ENCODE measurements around the gene TGM3.
A peak's percentile ranks its signal among the peaks of the same experiment; 100 is the strongest.
"Not testable (repeated sequence)": the region's sequence is repeated elsewhere in the genome, so short reads cannot be mapped to it uniquely, and the experiment has no call there.

The TGM3 gene, protein sequence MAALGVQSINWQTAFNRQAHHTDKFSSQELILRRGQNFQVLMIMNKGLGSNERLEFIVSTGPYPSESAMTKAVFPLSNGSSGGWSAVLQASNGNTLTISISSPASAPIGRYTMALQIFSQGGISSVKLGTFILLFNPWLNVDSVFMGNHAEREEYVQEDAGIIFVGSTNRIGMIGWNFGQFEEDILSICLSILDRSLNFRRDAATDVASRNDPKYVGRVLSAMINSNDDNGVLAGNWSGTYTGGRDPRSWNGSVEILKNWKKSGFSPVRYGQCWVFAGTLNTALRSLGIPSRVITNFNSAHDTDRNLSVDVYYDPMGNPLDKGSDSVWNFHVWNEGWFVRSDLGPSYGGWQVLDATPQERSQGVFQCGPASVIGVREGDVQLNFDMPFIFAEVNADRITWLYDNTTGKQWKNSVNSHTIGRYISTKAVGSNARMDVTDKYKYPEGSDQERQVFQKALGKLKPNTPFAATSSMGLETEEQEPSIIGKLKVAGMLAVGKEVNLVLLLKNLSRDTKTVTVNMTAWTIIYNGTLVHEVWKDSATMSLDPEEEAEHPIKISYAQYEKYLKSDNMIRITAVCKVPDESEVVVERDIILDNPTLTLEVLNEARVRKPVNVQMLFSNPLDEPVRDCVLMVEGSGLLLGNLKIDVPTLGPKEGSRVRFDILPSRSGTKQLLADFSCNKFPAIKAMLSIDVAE

DNA sequence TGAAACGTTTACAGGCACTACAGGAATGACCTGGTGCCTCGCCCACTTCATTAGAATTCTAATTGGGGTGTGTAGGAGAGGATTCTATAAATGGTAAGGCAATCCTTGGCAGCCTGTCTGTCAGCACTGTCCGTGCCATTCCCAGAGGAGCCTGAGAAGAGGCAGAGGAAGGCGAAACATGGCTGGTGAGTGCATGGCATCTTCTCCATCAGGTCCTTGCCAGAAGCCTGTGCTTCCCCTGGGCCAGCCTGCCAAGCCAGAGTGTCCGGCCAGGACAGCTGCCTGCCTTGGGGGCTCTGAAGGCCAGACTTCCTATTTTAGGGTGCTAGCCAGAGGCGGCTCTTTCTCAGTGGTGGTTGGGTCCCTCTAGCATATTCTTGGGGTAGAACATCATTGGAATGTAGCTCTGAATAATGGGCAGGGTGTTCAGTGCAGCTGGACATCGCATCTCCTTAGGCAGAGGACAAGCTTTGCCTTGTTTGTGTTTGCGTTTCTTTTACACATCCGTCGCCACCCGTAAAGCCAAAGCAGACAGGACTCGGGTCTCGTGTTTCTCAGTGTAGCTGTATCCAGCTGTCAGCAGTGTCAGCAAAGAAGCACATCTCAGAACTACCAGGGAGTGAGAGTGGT lies at the start of gene TGM3:
TSS of gene TGM3 (plus strand) at position 116 of the 630 bp plus-strand sequence. CDS start at position 179, 63 bp downstream.
- peak in 1 of 14 donors; percentile 10 for DNase-seq

DNA sequence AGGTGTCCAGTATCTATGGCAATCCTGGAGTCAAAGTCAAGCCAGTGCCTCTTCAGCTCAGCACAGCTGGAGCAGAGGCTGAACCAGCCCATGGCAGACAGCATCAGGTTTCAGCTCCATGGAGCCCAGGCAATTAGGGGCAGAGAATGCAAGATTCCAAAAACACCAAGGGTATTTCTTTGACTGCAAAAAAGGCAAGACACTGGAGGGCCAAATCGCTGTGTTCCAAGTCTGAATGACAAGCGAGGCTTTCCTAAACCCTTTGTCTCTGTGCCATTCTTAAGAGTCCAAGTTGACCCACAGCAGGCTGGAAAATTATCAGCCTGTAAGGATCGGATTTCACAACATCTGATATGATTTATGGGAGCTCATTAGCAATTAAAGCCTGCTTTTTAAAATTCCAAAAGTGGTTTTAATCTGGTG lies 49.7 kb upstream of the TGM3 start:
- DNase-seq = no peak

DNA sequence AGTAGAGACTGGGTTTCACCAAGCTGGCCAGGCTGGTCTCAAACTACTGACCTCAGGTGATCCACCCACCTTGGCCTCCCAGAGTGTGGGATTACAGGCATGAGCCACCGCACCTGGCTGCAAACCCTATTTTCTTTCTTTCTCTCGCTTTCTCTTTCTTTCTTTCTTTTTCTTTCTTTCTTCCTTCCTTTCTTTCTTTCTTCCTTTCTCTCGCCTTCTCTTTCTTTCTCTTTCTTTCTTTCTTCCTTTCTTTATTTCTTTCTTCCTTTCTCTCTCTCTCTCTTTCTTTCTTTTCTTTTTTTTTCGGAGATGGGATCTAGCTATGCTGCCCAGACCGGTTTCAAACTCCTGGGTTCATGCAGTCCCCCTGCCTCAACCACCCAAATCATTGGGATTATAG lies 47.0 kb upstream of the TGM3 start:
- DNase-seq = no peak

DNA sequence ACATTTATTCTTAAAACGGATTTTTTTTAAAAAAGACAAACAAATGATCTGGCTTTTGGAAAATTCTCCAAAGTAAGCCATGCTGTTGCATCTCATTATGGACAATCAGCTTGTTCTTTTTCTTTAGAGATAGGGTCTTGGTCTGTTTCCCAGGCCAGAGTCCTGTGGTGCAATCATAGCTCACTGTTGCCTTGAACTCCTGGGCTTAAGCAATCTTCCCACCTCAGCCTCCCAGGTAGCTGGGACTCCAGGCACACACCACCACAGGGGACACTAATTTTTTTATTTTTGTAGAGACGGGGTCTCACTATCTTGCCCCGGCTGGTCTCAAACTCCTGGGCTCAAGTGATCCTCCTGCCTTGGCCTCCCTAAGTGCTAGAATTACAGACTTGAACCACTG lies 45.9 kb upstream of the TGM3 start:
- no peak for DNase-seq

DNA sequence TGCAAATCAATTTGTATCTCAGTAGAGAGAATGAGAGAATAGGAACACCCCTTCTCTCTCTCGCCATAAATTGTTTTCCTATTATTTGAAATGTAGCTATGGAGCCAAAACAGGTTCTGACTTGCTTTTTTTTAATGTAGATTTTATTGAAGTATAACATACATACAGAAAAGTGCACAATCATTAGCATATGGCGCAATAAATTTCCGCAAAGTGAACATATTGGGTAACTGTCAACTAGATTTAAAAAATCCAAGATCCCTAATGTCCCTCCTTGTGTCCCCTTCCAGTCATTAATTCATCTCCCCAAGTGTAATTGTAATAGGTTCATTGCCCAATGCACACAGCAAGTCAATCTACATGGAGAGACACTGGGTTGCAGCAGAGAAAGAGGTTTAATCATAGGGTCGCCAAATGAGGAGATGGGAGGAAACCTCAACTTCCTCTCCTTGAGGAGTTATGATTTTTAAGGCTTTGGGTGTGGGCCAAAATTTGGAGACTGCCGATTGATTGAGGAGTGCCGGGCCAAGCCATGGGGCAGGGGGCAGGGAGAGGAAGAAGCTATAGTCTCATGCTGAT lies 43.3 kb upstream of the TGM3 start:
- no peak for DNase-seq

DNA sequence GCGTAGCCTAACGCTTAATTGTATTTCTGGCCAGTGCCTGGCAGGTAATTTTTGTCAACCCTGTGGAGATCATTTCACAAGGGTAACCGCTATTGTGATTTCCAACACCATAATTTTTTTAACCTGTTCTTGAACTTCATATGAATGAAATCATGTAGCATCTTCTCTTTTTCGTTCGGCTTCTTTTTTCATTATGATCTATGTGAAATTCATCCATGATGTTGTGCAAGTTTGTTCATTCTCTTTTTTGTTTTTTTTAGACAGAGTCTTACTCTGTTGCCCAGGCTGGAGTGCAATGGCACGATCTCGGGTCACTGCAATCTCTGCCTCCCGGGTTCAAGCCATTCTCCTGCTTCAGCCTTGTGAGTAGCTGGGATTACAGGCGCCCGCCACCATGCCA lies 42.5 kb upstream of the TGM3 start:
- no peak for DNase-seq

DNA sequence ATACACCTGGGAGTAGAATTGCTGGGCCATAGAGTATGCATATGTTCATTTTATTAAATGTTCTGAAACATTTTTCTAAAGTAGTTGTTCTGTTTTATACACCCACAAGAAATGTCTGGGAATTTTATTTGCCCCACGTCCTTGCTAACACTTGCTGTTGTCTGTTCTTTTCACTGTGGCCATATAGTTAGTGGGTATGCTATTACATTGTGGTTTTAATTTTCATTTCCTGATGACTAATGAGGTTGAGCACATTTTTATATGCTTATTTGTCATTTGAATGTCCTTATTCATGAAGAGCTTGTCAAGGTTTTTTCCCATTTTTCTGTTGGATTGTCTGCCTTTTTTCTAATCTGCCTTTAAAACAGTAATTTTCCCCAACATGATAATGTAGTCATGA lies 41.5 kb upstream of the TGM3 start:
- DNase-seq = no peak

DNA sequence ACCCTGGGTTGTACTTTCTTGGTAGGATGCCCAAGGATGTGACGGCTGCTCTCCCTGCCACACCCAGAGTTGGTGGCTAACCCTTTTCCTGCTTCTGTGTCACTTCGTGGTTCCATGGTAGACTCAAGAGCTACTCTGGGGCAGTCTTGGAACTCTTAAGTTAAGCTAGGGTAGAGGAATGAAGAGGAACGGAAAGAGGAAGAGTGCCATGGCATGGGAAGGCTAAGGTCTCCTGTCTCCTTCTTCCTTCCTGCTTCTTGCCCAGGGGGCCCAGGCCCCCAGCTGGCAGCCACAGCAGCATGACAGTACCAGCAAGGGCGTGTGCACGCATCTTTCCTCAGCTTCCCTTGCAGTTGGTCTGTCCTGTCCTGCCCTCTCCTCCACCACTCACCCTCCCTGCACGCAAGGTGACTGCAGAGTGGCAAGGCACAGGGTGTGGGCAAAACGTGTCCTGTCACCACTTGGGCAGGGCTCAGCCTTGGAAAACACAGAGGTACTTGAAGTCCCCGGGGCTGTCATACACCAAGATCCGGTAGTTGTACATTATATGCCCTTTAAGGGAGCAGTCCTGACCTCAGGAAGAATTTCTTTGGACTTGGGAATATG lies 39.8 kb upstream of the TGM3 start:
- DNase-seq = no peak

DNA sequence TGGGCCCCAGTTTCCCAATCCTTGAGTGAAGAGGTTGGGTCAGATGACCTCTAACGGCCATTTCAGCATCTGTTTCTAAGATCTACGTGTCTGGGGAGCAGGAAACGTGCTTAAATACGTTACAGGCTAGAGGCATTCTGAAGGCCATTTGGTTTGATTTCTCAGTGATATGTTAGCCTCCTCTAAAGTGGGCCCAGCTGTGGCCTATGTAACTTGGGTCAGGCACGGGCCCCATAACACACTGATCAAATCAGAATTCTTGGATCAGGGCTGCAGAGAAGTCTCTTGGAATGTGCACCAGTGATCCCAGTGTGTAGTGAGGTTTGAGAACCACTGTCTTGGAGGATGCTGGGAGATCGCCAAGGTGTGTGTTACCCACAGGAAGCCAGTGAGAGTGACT lies 36.1 kb upstream of the TGM3 start:
- no peak for DNase-seq

DNA sequence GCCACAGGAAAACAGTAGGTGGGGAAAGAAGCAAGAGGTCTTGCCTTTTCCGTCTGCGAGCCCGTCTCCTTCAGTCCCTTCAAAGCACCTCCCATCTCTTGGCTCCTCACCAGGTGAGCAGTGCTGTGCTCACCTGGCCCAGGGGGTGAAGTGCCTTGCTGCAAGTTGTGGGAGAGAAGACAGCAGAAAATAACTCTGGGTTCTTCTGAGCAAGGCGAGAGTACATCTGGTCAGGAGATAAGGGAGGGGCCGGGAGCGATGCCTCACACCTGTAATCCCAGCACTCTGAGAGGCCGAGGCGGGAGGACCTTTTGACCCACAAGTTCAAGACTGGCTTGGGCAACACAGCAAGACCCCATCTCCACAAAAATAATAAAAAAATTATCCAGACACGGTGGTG lies 35.6 kb upstream of the TGM3 start:
- DNase-seq = no peak

DNA sequence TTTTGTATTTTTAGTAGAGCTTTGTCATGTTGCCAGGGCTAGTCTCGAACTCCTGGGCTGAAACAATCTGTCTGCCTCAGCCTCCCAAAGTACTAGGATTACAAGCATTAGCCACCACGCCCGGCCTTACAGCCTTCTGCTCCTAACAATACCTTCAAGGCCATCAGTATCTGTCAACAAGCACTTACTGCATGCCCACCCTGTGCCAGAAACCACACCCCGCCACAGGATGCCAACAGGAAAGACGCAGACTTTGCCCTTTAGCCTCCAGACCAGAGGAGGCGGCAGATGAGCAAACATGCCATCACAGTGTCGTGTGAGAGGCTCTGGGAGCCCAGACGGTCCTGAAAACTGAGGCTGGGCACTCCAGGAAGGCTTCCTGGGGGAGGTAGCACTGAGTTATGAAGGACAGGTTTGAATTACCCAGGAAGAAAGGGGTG lies 34.7 kb upstream of the TGM3 start:
- no peak for DNase-seq

DNA sequence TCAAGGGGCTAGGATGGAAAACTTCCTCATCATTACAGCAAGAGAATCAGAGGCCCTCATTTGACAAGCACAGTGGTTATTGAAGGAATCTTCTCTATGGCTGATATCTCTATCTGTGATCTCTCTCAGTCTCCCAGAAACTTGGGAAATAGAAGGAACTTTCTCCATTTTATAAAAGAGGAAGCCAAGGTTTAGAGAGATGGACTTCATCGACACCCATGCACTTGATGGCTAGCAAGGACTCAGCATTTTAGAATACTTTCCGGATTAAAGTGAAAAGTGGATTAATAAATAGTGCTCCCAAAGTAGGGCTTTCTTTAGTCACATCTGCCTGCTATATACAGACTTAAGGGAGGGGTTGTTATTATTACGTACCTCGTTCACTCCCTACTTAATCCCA lies 34.2 kb upstream of the TGM3 start:
- DNase-seq = no peak

DNA sequence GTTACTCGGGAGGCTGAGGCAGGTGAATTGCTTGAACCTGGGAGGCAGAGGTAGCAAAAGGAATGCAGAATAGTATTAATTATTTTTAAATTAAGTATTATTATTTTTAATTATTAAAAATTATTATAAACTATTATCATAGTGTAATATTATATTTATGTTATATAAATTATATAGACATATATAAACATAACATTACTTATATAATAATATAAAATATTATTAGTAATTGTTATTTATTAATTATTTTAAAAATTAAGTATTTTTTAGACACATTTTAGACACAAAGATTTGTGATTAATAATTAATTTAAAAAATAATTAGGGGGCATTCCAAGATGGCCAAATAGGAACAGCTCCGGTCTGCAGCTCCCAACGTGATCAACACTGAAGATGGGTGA lies 31.7 kb upstream of the TGM3 start:
- no peak for DNase-seq

DNA sequence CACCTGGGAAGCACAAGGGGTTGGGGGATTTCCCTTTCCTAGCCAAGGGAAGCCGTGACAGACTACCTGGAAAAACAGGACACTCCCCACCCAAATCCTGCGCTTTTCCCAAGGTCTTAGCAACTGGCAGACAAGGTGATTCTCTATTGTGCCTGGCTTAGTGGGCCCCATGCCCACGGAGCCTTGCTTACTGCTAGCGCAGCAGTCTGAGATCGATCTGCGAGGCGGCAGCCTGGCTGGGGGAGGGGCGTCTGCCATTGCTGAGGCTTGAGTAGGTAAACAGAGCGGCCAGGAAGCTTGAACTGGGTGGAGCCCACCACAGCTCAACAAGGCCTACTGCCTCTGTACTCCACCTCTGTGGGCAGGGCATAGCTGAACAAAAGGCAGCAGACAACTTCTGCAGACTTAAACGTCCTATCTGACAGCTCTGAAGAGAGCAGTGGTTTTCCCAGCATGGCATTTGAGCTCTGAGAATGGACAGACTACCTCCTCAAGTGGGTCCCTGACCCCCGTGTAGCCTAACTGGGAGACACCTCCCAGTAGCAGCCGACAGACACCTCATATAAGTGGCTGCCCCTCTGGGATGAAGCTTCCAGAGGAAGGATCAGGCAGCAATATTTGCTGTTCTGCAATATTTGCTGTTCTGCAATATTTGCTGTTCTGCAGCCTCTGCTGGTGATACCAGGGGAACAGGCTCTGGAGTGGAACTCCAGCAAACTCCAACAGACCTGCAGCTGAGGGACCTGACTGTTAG lies 31.0 kb upstream of the TGM3 start:
- DNase-seq = not testable (repeated sequence)

DNA sequence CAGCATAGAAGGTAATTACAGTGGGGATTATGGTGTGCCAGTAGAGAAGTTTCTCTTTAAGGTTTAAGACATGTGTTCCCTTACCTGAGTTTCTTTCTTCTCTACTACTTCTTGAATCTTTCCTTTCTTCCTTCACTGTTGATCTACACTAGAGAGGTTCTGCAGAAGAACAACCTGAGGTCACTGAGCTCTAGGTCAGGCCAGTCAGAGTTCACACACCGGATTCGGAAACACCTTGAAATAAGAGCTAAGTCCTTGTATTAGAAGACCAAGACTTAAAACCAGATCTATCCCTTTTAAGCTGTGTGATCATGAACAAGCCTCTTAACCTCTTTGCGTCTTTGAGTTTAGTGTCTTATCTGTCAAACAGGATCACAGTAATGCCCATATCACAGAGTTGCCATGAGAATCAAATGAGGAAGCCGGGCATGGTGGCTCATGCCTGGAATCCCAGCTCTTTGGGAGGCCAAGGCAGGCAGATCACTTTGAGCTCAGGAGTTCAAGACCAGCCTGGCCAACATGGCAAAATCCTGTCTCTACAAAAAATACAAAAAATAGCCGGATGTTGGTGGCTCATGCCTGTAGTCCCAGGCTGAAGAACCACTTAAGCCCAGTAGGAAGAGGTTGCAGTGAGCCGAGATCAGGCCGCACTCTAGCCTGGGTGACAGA lies 22.0 kb upstream of the TGM3 start:
- no peak for DNase-seq

DNA sequence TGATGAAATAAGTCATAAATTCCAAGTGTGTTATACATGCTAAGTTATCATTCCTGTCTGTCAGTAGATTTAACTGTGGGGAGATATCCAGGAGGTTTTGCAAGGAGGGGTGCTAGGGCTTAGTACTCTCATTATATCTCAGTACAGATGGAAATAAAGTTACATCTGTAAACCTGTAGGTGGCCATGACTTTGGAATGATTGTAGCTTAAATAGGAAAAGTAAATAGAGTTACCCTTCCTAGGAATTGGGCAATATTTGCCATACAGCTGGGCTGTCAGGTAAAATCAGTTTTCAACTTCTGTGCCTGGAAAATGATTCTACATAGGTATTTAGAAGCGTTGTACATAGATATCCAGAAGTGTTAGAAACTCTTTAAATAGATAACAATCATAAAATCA lies 19.8 kb upstream of the TGM3 start:
- DNase-seq = no peak

DNA sequence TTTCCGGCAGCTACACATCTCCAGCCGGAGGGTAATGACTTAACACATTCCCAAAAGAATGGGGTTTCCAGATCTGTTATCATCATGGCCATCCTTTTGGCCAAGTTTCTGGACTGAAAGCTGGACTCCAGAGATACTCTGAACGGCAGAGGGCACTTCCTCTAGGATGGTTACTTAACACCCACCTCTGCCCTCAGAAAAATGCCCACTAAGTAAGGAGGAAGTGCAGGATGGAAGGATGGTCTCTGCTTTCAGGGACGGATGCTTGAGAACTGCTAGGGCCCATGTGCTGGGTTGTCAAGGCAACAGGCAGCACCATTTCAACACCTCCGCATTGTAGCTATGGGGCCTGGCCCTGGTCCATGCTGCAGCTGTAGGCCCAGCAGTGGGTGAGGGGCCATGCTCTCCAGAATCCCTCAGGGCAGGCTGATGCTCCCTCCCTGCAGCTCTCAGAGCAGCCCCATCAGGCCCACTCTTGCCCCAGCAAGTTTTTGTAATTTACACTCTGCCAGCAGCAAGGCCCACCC lies 16.5 kb upstream of the TGM3 start:
- no peak for DNase-seq

DNA sequence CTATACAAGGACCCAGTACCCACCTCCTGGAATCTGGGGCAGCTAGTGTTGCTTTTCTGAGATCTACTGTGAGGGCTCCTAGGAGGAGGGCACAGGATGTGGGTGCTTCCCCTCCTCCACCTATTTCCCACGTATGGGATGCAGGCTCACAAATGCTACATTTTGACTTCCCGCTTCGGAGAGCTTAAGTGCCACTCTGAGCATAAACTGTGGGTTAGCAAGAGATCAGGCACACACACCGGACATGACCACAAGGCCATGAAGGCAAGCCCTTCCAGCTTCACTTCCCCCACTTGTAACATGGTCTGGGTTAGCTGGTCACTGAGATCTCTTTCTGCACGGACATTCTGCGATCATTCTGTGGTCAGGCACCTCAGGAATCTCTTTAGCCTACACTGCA lies 15.7 kb upstream of the TGM3 start:
- peak in 3 of 14 donors; percentile 18 to 28 (median 21) for DNase-seq

DNA sequence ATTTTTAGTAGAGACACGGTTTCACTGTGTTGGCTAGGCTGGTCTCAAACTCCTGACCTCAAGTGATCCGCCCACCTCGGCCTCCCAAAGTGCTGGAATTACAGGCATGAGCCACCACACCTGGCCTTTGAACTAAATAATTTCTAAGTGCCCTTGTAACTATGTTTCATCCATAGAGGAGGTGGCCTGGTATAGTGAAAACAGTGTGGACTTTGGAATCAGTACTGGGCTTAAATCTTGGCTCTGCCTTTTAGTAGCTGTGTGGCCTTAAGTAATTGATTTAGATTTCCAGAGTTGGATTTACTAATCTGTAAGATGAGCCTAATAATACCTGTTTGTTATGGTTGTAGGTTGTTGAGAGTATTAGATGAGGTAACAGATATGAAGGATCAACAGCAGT lies 14.2 kb upstream of the TGM3 start:
- DNase-seq = no peak

DNA sequence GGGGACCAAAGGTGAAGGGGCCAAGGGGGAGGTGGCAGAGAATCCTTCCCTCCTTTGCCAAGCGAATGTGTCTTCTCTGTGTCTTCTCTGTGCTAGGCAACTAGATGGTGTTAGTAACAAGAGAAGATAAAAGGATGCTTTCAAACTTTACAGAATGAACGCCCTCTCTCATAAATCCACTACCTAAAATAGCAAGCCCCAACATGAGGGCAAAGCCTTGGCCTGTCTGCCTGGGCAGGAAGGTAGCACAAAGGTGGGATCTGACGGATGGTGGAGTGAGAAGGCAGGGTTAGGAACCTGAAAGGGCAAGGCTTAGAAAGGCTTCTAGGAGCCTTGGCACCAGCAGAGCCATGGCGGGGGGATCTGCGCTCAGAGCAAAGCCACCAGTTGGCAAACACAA lies 13.6 kb upstream of the TGM3 start:
- no peak for DNase-seq

Measured in C1 segment of cervical spinal cord (tissue), 14 donors.